Gastrocnemius medialis (tissue), 4 donors: ENCODE results near the gene METTL26. TPM values are rescaled to one million over a fixed set of nuclear protein-coding genes. Genes with fewer than 3 reads are reported as not detected.

Experiments
- ATAC-seq, 2 donors: fragments of 150-250 bp; one replicate each; pipeline ENCODE4 v1.9.1; 2016
- DNase-seq, 2 donors: peaks; one replicate each; pipeline ENCODE4 v3.0.0-alpha.2; 2019
- H3K27ac ChIP-seq, 4 donors: fragments of 200-600 bp; sonication (generic); 1 replicate in 1 of 4; 2 replicates in 3 of 4; pipeline ENCODE4 v1.5.1; 2016 to 2018; ENCODE audit warnings: mild to moderate bottlenecking in 2 of 4, moderate library complexity in 1 of 4
- H3K27me3 ChIP-seq, 3 donors: fragments of 200-600 bp; sonication (generic) in 2 of 3; 1 replicate in 1 of 3; 2 replicates in 2 of 3; pipeline versions ENCODE4 v1.5.1 to v1.6.0; 2016 to 2019; ENCODE audit warnings: mild to moderate bottlenecking in 1 of 3, moderate library complexity in 1 of 3
- H3K36me3 ChIP-seq, 2 donors: fragments of 200-600 bp; sonication (generic) in 1 of 2; one replicate each; pipeline ENCODE4 v1.5.1; 2017 to 2018
- H3K4me1 ChIP-seq, 2 donors: fragments of 200-600 bp; sonication (generic) in 1 of 2; one replicate each; pipeline ENCODE4 v1.5.1; 2016 to 2017; ENCODE audit warnings: mild to moderate bottlenecking in 2 of 2
- H3K4me3 ChIP-seq, 4 donors: fragments of 200-600 bp; sonication (generic) in 3 of 4; 1 replicate in 1 of 4; 2 replicates in 3 of 4; pipeline ENCODE4 v1.5.1; 2016 to 2019; ENCODE audit warnings: mild to moderate bottlenecking in 2 of 4
- H3K9me3 ChIP-seq, 3 donors: fragments of 200-600 bp; sonication (generic) in 2 of 3; 1 replicate in 1 of 3; 2 replicates in 2 of 3; pipeline ENCODE4 v1.5.1; 2016 to 2019
- POLR2A ChIP-seq, 2 donors: fragments of 450-650 bp; IDR thresholded peaks; one replicate each; pipeline ENCODE4 v1.6.1; 2017; ENCODE audit warnings: antibody characterized with exemption in 2 of 2, mild to moderate bottlenecking in 2 of 2, moderate library complexity in 2 of 2
- in situ Hi-C, 4 donors: fragments of 200-750 bp; cut with MboI; loops; one replicate each; pipeline versions ENCODE4 v1.15.0 to v1.8.0; 2017; ENCODE audit warnings: low sequenced_read_pairs in 4 of 4
- intact Hi-C: fragments of 100-400 bp; cut with DNase I; formaldehyde crosslinking; loops from one replicate; pipeline ENCODE4 v1.15.1; 2023; ENCODE audit warnings: low total_unique reads
- total RNA-seq, 4 donors: library from RNA; depleted of rRNA; stranded (reverse); fragments of >200 nt; gene quantifications; one replicate each; pipeline versions ENCODE4 v1.1.0 to v1.2.3, GENCODE V29; 2016
- TF ChIP-seq, protein P1 (sequence below), 5 experiments: fragments of 450-650 bp in 3 of 5; fragments of 200-600 bp in 2 of 5; sonication (generic) in 2 of 5; IDR thresholded peaks in 4 of 5; conservative IDR thresholded peaks in 1 of 5; 1 replicate in 4 of 5; 2 replicates in 1 of 5; pipeline ENCODE4 v1.5.1; 2016 to 2019; ENCODE audit warnings: antibody characterized with exemption in 5 of 5, mild to moderate bottlenecking in 3 of 5, moderate library complexity in 3 of 5

The METTL26 gene
- 100 to 1,000 TPM; 114 to 212 (median 141) TPM for total RNA-seq

DNA sequence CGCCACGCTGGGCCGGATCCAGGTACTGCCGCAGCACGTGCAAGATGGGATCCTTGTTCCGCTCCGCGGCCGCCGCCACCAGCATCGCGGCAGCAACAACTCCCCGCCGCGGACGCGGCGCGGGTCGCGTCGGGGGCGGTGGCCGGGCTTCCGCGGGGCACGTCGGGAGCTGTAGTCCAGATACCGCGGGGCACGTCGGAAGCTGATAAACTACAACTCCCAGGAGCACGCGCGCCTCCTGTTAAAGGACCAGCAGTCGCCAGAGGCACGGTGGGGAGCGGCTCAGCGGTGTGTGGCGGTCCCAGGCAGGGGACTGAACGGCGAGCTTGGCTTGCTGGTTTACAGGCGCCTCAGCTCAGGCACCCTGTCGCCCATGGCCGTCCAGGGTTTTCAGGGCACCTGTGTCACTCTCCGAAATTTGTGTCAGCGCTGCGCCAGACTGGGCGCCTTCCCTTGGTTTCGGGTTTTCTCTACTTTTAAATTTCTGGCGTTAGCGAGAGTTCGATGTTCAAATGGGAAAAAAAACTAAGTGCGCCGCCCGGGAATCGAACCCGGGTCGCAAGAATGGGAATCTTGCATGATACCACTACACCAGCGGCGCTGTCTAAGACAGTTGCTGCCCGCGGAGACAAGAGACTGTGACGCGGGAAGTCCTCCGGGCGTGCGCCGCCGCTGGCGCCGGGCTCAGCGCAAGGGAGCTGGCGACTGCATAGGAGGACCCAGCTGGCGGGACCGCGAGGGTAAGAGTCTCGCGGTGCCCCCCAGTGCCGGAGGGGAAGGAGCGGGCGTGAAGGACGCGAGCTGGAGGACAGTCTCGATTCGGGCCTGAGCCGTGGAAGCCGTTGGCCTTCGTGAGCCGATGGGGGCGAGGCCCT lies at the start of gene METTL26:
Gene METTL26 (minus strand): TSS at position 100 of the 875 bp plus-strand sequence. CDS start 15 bp downstream, at position 85.
- TF ChIP-seq, protein P1, sequence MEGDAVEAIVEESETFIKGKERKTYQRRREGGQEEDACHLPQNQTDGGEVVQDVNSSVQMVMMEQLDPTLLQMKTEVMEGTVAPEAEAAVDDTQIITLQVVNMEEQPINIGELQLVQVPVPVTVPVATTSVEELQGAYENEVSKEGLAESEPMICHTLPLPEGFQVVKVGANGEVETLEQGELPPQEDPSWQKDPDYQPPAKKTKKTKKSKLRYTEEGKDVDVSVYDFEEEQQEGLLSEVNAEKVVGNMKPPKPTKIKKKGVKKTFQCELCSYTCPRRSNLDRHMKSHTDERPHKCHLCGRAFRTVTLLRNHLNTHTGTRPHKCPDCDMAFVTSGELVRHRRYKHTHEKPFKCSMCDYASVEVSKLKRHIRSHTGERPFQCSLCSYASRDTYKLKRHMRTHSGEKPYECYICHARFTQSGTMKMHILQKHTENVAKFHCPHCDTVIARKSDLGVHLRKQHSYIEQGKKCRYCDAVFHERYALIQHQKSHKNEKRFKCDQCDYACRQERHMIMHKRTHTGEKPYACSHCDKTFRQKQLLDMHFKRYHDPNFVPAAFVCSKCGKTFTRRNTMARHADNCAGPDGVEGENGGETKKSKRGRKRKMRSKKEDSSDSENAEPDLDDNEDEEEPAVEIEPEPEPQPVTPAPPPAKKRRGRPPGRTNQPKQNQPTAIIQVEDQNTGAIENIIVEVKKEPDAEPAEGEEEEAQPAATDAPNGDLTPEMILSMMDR (IDR thresholded peaks at IDR 0.05 in 4 of 5, conservative IDR thresholded peaks at IDR 0.05 in 1 of 5) = no peak
- TF ChIP-seq POLR2A (IDR thresholded peaks at IDR 0.05) = peak; percentile 66 to 68
- ATAC-seq (peak; percentile 86 to 89), DNase-seq (peak; percentile 94 to 97)
- Histone ChIP-seq H3K27me3 (no peaks in the 10 kb centered on the region), H3K9me3 (no peaks in the 10 kb centered on the region), H3K36me3 (peaks cover 0 to 8% of the 10 kb centered on the region in 2 donors), H3K27ac (peak within 1 kb of the TSS; percentile 94 to 100 (median 98)), H3K4me1 (peaks cover 11 to 24% of the 10 kb centered on the region in 2 donors), H3K4me3 (peak within 1 kb of the TSS; percentile 81 to 98 (median 96))
- in situ Hi-C loops = no loop called here
- intact Hi-C loops = loop anchor here (1.0 to 2.0 kb wide), 3 partner anchors 25 to 110 kb away; partner anchors contain the start of gene CAPN15

DNA sequence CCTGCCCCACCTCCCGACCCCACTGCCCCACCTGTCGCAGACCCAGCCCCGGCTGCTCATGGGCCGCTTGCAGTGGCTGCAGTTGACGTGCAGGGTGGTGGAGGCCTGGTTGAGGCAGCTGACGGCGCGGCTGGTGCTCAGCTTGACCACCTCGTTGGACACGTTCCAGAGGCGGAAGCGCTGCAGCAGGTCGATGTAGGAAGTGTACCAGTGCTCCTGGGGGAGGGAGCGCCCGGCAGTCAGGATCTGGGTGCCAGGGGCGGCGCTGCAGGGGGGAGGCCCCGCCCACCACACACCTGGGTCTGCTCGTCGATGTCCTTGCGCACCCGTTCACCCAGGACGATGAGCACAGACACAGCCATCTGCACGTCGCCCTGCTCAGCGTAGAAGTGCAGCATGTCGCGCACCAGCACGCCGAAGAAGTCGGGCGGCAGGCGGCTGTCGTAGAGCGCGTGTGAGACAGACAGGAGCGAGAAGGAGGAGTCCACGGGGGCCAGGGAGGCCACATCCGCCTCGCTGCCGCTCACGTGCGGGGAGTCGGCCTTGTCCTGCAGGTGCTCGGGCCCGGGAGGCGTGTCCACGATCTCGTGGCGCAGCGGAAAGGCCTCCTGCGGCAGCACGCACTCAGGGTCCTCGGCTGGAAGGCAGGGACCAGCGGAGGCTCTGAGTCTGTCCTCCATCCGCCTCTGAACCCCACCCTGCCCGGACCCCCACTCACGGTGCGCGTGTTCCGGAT lies 49.0 kb upstream of the METTL26 start:
- Histone ChIP-seq H3K27me3 (no peaks in the 10 kb centered on the region), H3K4me3 (peak overlapping the region; percentile 84 to 87 (median 86)), H3K4me1 (peaks cover 40 to 61% of the 10 kb centered on the region in 2 donors), H3K36me3 (peaks cover 0 to 33% of the 10 kb centered on the region in 2 donors), H3K9me3 (no peaks in the 10 kb centered on the region), H3K27ac (peak overlapping the region in 2 of 4 donors; percentile 73 to 87)
- in situ Hi-C loops = no loop called here
- peak in 1 of 2 donors; percentile 32 for DNase-seq
- TF ChIP-seq, protein P1 (IDR thresholded peaks at IDR 0.05 in 4 of 5, conservative IDR thresholded peaks at IDR 0.05 in 1 of 5) = no peak
- TF ChIP-seq POLR2A (IDR thresholded peaks at IDR 0.05) = no peak
- ATAC-seq = no peak
- intact Hi-C loops = loop anchor here (10.0 kb wide), 1 partner anchor 620 kb away; the partner anchor contains the start of gene UBE2I

DNA sequence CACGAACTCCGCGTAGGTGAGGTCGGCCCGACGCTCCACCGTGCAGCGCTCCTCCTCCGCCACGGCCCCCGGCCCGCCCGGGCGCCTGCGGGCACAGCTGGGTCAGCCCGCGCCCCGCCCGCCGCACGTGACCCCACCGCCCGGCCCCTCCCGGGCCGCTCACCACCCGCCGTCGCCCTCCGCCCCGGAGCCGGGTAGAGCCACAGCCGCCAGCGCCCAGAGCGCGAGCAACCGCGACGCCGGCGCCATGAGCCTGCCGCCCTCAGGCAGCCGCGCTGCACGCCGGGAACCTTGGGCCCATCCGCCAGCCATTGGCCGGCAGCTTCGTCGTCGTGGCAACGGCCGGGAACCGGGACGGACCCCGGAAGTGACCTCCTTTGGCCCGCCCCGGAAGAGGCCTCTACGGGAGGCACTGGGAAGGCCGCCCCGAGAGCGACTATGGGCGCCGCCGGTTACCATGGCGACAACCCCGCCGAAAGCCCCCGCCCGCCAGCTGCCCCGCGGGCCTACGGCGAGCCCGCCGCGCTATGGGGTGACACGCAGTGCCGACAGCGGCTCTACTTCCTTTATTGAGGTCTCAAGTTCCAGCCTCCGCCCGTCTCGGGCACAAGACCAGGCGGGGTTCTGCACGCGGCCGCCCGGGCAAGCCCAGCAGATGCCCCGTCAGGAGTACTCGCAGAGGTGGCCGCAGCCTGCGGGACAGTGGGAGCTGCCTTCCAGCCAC lies 48.1 kb upstream of the METTL26 start, which contains the start of gene JMJD8:
Gene JMJD8 (minus strand): TSS at position 264 of the 724 bp plus-strand sequence. CDS start 15 bp downstream, at position 249.
- intact Hi-C loops (loop anchor here (10.0 kb wide), 1 partner anchor 621 kb away; the partner anchor contains the start of gene UBE2I), in situ Hi-C loops (no loop called here)
- peak within 1 kb of the TSS; percentile 84 to 87 (median 86) for H3K4me3 ChIP-seq
- TF ChIP-seq, protein P1 (IDR thresholded peaks at IDR 0.05 in 4 of 5, conservative IDR thresholded peaks at IDR 0.05 in 1 of 5) = no peak
- peak; percentile 53 to 60 for TF ChIP-seq POLR2A (IDR thresholded peaks at IDR 0.05)
- ATAC-seq = peak; percentile 72 to 76
- H3K4me1 ChIP-seq = peaks cover 35 to 57% of the 10 kb centered on the region in 2 donors
- H3K27ac ChIP-seq = peak within 1 kb of the TSS; percentile 73 to 87 (median 83)
- no peaks in the 10 kb centered on the region for H3K9me3 ChIP-seq
- peak; percentile 94 for DNase-seq
- peaks cover 0 to 33% of the 10 kb centered on the region in 2 donors for H3K36me3 ChIP-seq
- no peaks in the 10 kb centered on the region for H3K27me3 ChIP-seq
